IPS-20b (cell line): ENCODE data around the gene NINJ2.

Experiments used
- H3K27ac ChIP-seq: one replicate; pipeline ENCODE4 v1.5.1; 2013; ENCODE audit warnings: low read length
- H3K27me3 ChIP-seq: 2 replicates; pipeline ENCODE4 v1.6.1; 2013; ENCODE audit warnings: mild to moderate bottlenecking, low read length, inconsistent platforms; ENCODE audit not compliant: insufficient read depth
- H3K36me3 ChIP-seq: 2 replicates; pipeline ENCODE4 v1.6.1; 2013; ENCODE audit warnings: low read depth, mild to moderate bottlenecking, inconsistent platforms, low read length, moderate library complexity; ENCODE audit not compliant: insufficient read depth
- H3K4me1 ChIP-seq: 2 replicates; pipeline ENCODE4 v1.6.1; 2013; ENCODE audit warnings: mild to moderate bottlenecking, control low read depth, inconsistent platforms, low read length, moderate library complexity; ENCODE audit not compliant: insufficient read depth
- H3K4me3 ChIP-seq: 2 replicates; pipeline ENCODE4 v1.5.1; 2013; ENCODE audit warnings: mild to moderate bottlenecking, low read length, inconsistent platforms
- H3K9ac ChIP-seq: 2 replicates; pipeline ENCODE4 v1.6.1; 2013; ENCODE audit warnings: low read depth, mild to moderate bottlenecking, inconsistent platforms, low read length, moderate library complexity
- H3K9me3 ChIP-seq: 2 replicates; pipeline ENCODE4 v1.6.1; 2013; ENCODE audit warnings: mild to moderate bottlenecking, low read depth, low read length, inconsistent platforms; ENCODE audit not compliant: insufficient read depth

Gene NINJ2

DNA sequence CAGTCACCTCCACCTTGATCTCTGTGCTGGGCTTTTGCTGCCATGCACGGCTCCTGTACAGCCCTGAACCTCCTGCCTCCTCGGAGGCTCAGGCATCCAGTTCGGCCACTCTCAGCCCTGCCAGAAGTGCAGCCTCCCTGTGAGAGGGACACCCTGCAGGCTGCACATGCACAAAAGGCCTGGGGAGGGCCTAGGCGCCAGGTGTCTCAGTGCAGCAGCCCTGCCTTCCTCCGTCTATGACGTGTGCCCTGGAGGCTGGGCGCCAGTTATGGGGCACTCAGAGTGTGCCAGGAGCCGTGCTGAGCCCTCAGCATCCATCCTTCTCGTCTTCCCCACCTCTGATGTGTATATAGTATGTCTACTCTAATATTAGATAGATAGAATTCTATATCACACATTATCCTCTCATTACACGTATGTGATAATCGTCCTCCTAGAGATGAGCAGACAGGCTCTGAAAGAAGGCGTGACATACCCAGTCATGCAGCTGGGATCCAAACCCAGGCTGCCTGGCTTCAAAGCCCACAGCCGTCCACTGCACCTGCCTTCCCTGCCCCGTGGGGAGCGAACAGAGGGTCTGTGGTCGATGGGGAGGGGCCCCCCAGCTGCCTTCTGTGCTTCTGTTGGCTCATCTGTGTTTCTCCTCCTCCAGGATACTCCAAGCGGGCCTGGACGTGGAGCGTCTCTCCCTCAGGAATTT, 102.4 kb downstream of the NINJ2 start:
- Histone ChIP-seq H3K27ac (no peak overlapping the region), H3K4me3 (no peak overlapping the region), H3K9me3 (no peaks in the 10 kb centered on the region), H3K4me1 (no peaks in the 10 kb centered on the region), H3K9ac (no peak overlapping the region), H3K27me3 (no peaks in the 10 kb centered on the region), H3K36me3 (no peaks in the 10 kb centered on the region)

DNA sequence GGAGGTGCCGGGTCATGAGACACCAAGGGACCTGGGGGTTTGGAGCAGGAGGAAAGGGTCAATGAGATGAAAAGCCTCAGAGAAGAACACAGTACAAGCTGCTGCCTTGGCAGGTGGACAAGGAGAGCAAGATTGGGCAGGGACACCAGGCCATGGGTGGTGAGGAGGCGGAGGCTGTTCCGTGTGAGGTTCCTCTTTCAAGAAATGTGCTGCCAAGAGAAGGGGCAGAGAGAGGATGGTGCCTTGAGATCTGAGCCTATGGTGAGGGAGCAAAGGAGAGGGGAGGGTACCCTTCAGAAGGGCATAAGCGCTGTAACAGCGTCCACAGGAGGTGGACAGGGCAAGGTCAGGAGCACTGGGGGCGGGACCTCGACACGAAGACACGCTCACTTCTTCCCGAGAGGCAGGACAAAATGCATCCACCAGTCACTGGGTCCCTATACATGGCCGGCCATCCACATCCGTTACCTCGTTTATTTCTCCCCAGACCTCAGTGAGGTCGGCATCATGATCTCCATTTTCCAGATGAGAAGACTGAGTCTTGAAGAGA, 103.3 kb downstream of the NINJ2 start:
- no peaks in the 10 kb centered on the region for H3K27me3 ChIP-seq
- H3K27ac ChIP-seq: no peak overlapping the region
- no peaks in the 10 kb centered on the region for H3K36me3 ChIP-seq

DNA sequence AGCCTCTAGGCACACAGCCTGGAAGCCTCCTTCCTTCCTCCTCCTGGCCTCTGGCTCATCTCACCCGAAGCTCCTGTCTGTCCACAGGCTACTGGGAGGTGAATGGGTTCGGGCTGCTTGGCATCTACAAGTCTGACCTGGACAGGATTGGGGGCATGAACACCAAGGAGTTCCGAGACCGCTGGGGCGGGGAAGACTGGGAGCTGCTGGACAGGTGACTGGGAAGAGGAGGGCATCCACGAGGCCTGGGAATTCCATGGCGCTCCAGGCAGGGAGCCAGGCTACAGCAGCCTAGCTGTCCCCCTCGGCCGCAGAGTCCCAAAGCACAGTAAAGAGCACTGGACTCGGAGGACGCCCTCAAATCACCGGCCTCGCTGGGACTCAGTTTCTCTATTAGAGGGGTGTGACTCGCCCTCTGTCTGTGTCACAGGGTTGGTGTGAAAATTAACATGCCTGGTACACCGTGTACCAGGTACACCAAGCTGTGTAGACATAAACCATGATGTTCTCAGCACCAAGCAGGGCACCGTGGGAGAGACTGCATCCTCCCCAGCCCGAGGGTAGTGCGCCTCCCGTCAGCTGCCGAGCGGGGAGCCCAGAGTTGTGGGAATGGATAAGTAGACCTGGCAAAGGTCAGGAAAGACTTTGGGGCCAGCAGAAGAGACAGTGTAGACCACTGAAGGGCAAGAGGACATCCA, 103.9 kb downstream of the NINJ2 start:
- Histone ChIP-seq H3K36me3 (no peaks in the 10 kb centered on the region), H3K27ac (no peak overlapping the region), H3K4me3 (no peak overlapping the region), H3K4me1 (no peaks in the 10 kb centered on the region), H3K9ac (no peak overlapping the region), H3K27me3 (no peaks in the 10 kb centered on the region), H3K9me3 (no peaks in the 10 kb centered on the region)

More for the DNA sequence above, 103.3 kb downstream of the NINJ2 start:
- no peaks in the 10 kb centered on the region for H3K4me1 ChIP-seq
- no peaks in the 10 kb centered on the region for H3K9me3 ChIP-seq
- H3K4me3 ChIP-seq: no peak overlapping the region
- no peak overlapping the region for H3K9ac ChIP-seq

DNA sequence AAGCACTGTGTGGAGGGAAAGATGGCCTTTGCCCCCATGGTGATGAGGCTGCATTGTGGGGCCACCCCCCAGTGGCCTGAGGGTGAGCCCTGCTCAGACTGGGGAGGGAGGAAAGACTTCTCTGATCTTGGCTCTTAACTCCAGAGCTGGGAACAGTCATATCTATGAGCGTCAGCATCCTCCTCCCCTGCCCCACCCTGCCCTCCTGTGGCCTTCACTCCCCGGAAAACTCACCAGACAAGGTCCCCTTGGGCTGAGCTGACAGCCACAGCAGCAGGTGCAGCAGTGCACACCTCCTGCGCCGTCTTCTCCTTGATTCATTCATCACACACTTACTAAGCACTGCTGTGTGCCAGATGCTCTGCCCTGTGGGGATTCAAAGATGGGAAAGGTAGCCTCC, 104.7 kb downstream of the NINJ2 start:
- no peaks in the 10 kb centered on the region for H3K4me1 ChIP-seq
- H3K27ac ChIP-seq: no peak overlapping the region
- H3K27me3 ChIP-seq: no peaks in the 10 kb centered on the region
- H3K9me3 ChIP-seq: no peaks in the 10 kb centered on the region
- no peak overlapping the region for H3K4me3 ChIP-seq
- H3K9ac ChIP-seq: no peak overlapping the region
- H3K36me3 ChIP-seq: no peaks in the 10 kb centered on the region

DNA sequence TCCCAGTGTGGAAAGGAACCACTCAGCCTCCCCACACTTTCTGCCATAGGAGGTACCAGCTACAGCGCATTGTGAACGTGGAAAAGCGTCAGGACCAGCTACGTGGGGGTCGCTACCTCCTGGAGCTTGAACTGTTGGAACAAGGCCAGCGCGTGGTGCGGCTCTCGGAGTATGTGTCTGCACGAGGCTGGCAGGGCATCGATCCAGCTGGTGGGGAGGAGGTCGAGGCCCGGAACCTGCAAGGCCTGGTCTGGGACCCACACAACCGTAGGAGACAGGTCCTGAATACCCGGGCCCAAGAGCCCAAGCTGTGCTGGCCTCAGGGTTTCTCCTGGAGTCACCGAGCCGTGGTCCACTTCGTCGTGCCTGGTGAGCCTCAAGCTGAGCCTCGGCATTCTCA, 106.7 kb downstream of the NINJ2 start:
- H3K4me3 ChIP-seq: no peak overlapping the region
- H3K27me3 ChIP-seq: no peaks in the 10 kb centered on the region
- no peaks in the 10 kb centered on the region for H3K36me3 ChIP-seq
- no peaks in the 10 kb centered on the region for H3K4me1 ChIP-seq
- no peak overlapping the region for H3K27ac ChIP-seq
- H3K9me3 ChIP-seq: no peaks in the 10 kb centered on the region
- H3K9ac ChIP-seq: no peak overlapping the region

DNA sequence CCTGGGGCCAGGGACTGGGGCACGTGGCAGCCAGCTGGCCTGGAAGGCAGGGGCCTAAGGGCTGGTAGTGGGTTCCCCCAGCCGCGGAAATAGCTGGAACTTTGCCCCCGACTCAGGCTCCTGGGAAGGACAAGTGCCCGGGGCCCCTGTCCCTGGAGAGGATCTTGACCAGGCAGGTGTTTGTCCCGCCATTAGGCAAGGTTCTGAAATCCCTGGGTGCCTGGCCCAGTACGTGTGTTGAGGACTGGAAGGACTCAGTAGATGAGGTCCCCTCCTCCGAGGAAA, 109.3 kb downstream of the NINJ2 start:
- Histone ChIP-seq H3K36me3 (no peaks in the 10 kb centered on the region), H3K9ac (no peak overlapping the region), H3K27ac (no peak overlapping the region), H3K4me3 (no peak overlapping the region), H3K4me1 (no peaks in the 10 kb centered on the region), H3K27me3 (no peaks in the 10 kb centered on the region), H3K9me3 (no peaks in the 10 kb centered on the region)

DNA sequence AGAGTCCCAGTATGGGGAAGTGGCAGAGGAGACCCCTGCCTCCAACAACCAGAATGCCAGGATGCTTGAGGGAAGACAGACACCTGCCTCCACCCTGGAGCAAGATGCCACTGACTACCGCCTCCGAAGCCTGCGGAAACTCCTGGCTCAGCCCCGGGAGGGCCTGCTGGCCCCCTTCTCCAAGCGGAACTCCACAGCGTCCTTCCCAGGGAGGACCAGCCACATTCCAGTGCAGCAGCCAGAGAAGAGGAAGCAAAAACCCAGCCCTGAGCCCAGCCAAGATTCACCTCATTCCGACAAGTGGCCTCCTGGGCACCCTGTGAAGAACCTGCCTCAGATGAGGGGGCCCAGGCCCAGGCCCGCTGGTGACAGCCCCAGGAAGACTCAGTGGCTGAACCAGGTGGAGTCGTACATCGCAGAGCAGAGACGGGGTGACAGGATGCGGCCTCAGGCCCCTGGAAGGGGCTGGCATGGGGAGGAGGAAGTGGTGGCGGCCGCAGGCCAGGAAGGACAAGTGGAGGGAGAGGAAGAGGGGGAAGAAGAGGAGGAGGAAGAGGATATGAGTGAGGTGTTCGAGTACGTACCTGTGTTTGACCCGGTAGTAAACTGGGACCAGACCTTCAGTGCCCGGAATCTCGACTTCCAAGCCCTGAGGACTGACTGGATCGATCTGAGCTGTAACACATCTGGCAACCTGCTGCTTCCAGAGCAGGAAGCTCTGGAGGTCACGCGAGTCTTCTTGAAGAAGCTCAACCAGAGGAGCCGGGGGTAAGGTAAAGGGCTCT, 109.8 kb downstream of the NINJ2 start:
- no peaks in the 10 kb centered on the region for H3K9me3 ChIP-seq
- no peak overlapping the region for H3K27ac ChIP-seq
- H3K9ac ChIP-seq: no peak overlapping the region
- H3K36me3 ChIP-seq: no peaks in the 10 kb centered on the region
- no peaks in the 10 kb centered on the region for H3K27me3 ChIP-seq
- no peaks in the 10 kb centered on the region for H3K4me1 ChIP-seq
- H3K4me3 ChIP-seq: no peak overlapping the region

DNA sequence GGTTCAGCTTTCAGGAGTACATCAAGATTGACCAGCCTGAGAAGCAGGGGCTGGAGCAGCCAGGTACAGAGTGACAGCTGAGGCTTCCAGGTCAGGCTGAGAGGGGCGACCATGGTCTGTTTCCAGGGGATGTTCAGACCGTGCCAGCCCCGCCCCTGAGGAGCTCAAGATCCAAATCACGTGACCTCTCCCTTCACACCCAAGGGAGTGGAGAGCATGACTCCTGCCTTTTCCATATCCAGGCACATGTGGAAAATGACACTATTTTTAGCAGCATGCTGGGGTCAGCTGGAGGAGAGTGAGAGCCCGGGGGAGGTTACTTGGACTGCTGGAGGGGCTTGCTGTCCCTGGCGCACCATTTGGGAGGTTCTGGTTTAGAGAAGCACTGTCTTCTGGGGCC, 110.8 kb downstream of the NINJ2 start:
- H3K4me1 ChIP-seq: no peaks in the 10 kb centered on the region
- H3K4me3 ChIP-seq: no peak overlapping the region
- H3K36me3 ChIP-seq: no peaks in the 10 kb centered on the region
- H3K27ac ChIP-seq: no peak overlapping the region
- no peaks in the 10 kb centered on the region for H3K9me3 ChIP-seq
- H3K9ac ChIP-seq: no peak overlapping the region
- H3K27me3 ChIP-seq: no peaks in the 10 kb centered on the region

DNA sequence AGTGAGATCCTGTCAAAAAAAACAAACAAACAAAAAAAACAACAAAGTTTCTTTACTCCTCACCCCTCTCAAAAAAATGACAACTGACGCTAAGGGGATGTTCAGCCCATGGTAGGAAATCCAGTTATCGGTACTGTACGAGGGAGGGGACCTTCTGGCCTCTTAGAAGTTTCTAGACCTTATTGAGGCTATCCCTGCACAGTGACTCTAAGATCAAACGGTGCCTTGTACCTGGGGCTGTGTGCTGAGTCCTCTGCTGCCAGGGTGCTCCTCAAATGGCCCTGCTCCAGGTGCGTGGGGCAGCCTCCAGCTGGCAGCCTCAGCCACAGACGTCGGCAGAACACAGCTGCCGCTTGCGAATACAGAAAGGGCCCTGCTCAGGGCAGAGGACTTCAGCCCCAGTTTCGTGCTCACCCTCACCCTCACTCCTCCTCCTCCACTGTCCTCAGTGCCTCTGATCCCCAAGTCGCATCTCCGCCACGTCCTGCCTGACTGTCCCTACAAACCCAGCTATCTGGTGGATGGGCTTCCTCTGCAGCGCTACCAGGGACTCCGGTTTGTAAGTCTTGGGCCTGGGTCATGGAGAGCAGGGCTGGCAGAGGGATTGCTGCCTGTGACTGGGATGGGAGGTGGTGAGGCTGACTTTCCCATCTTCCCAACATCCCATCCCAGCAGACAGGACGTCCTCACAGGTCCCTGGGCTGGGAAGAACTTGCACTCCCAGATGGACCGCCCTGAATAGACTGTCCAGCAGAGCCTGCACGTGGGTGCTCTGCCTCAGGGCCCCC, 112.6 kb downstream of the NINJ2 start:
- Histone ChIP-seq H3K9ac (no peak overlapping the region; the same call in 1 of the 2 replicates), H3K27me3 (peaks cover 7% of the 10 kb centered on the region; the same call in 1 of the 2 replicates), H3K9me3 (no peaks in the 10 kb centered on the region), H3K36me3 (no peaks in the 10 kb centered on the region), H3K4me1 (no peaks in the 10 kb centered on the region), H3K4me3 (no peak overlapping the region), H3K27ac (no peak overlapping the region)

DNA sequence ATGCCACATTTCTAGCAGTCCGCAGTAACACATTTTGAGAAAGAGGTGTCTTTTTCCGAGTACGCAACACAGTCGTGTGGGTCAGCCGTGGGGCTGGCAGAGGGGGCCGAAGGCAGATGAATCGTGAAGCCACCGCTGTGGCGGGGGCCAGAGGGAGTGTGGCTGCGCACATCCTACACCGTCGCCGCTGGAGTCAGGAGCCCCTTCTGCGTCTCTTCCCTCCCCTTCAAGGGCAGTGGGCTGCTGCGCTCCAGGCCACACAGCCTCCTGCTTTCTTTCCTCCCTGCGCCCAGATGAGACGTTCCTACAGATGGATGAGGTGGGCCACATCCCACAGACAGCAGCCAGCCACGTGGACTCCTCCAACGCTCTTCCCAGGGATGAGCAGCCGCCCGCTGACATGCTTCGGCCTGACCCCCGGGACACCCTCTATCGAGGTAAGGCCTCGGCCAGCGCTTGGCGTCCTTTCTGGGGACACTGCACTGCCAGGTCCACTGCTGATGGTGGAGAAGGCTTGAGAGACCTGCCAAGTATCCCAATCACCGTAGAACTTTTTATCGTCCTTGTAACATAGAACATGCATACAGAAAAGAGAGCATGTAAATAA, 113.7 kb downstream of the NINJ2 start:
- Histone ChIP-seq H3K4me3 (no peak overlapping the region), H3K9me3 (no peaks in the 10 kb centered on the region), H3K27me3 (peaks cover 12% of the 10 kb centered on the region; the same call in 1 of the 2 replicates), H3K36me3 (no peaks in the 10 kb centered on the region), H3K27ac (no peak overlapping the region), H3K4me1 (no peaks in the 10 kb centered on the region), H3K9ac (no peak overlapping the region)

DNA sequence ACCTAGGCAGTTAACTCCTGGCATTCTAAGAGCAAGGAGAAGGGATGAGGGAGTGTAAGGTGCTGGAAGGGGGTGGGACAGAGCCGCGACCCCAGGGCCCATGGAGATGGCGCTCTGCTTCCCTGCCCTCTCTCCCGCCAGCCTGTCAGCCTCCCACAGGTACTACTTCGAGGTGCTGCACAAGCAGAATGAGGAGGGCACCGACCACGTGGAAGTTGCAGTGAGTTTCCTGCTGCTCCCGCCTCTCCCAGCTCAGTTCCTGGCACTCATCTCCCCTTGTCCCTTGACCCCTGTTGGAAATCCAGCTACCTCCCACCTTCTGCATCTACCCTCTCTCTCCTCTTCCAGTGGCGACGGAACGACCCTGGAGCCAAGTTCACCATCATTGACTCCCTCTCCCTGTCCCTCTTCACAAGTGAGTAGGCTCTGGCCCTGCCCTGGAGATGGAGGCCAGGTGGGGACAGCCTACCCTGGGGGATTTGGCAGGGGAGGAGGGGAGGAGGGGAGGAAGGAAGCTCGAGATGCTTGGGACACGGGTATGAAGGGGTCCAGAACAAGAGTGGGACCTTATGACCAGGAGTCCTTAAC, 115.3 kb downstream of the NINJ2 start:
- Histone ChIP-seq H3K9me3 (no peaks in the 10 kb centered on the region), H3K27me3 (peaks cover 12% of the 10 kb centered on the region; the same call in 1 of the 2 replicates), H3K36me3 (no peaks in the 10 kb centered on the region), H3K4me1 (no peaks in the 10 kb centered on the region), H3K4me3 (no peak overlapping the region), H3K27ac (no peak overlapping the region), H3K9ac (no peak overlapping the region)
